ENCODE data around the gene ROBO1.

- TF ChIP-seq, protein P1, sequence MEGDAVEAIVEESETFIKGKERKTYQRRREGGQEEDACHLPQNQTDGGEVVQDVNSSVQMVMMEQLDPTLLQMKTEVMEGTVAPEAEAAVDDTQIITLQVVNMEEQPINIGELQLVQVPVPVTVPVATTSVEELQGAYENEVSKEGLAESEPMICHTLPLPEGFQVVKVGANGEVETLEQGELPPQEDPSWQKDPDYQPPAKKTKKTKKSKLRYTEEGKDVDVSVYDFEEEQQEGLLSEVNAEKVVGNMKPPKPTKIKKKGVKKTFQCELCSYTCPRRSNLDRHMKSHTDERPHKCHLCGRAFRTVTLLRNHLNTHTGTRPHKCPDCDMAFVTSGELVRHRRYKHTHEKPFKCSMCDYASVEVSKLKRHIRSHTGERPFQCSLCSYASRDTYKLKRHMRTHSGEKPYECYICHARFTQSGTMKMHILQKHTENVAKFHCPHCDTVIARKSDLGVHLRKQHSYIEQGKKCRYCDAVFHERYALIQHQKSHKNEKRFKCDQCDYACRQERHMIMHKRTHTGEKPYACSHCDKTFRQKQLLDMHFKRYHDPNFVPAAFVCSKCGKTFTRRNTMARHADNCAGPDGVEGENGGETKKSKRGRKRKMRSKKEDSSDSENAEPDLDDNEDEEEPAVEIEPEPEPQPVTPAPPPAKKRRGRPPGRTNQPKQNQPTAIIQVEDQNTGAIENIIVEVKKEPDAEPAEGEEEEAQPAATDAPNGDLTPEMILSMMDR (conservative IDR thresholded peaks at IDR 0.05; ENCODE audit: low read depth, low read length): no peak
- no peak for TF ChIP-seq EZH2 (IDR thresholded peaks at IDR 0.05; ENCODE audit: borderline replicate concordance, low read depth, low read length, poor library complexity, severe bottlenecking)
These were observed 765.1 kb downstream of the ROBO1 start for GRCh38 chr3:79002465-79003372.

All from A673 (cell line).